Osteoblast (primary cell): Measurements from ENCODE around the gene GSTP1. TPM values are rescaled to one million over a fixed set of nuclear protein-coding genes. Genes with fewer than 3 reads are reported as not detected.
"Not testable (repeated sequence)": the region's sequence is repeated elsewhere in the genome, so short reads cannot be mapped to it uniquely, and the experiment has no call there.

ENCODE experiments used
- DNase-seq: peaks from one replicate; pipeline ENCODE4 v3.0.0; 2011; ENCODE audit warnings: low spot score, mixed read lengths; ENCODE audit not compliant: insufficient read length; ENCODE audit errors: missing footprints
- H2AFZ ChIP-seq: 2 replicates; pipeline ENCODE4 v1.6.0; 2011; ENCODE audit warnings: mild to moderate bottlenecking, low read length
- H3K27ac ChIP-seq: 2 replicates; pipeline ENCODE4 v1.5.1; 2011; ENCODE audit warnings: mild to moderate bottlenecking, low read depth, low read length, moderate library complexity
- H3K27me3 ChIP-seq: 2 replicates; pipeline ENCODE4 v1.6.0; 2012; ENCODE audit warnings: mild to moderate bottlenecking, control low read depth, inconsistent platforms, low read length, moderate library complexity; ENCODE audit not compliant: insufficient read depth
- H3K36me3 ChIP-seq: 2 replicates; pipeline ENCODE4 v1.5.1; 2011; ENCODE audit warnings: mild to moderate bottlenecking, low read length, control low read depth, moderate library complexity; ENCODE audit not compliant: insufficient read depth
- H3K4me1 ChIP-seq: 2 replicates; pipeline ENCODE4 v1.5.1; 2011; ENCODE audit warnings: mild to moderate bottlenecking, low read length, control low read depth, moderate library complexity; ENCODE audit not compliant: insufficient read depth
- H3K4me2 ChIP-seq: 2 replicates; pipeline ENCODE4 v1.6.0; 2011; ENCODE audit warnings: mild to moderate bottlenecking, low read length; ENCODE audit not compliant: insufficient read depth
- H3K4me3 ChIP-seq: fragments of 200-600 bp; sonication (generic); 3 replicates; pipeline ENCODE4 v1.5.1; 2012; ENCODE audit warnings: mild to moderate bottlenecking, low read length, inconsistent platforms; ENCODE audit not compliant: insufficient read depth
- H3K79me2 ChIP-seq: 2 replicates; pipeline ENCODE4 v1.6.0; 2012; ENCODE audit warnings: mild to moderate bottlenecking, low read length, control low read depth, inconsistent platforms; ENCODE audit not compliant: insufficient read depth
- H3K9me3 ChIP-seq: 2 replicates; pipeline ENCODE4 v1.5.1; 2011; ENCODE audit warnings: low read depth, low read length, control low read depth
- H4K20me1 ChIP-seq: 2 replicates; pipeline ENCODE4 v1.6.0; 2012; ENCODE audit warnings: mild to moderate bottlenecking, low read length, control low read depth; ENCODE audit not compliant: insufficient read depth
- total RNA-seq: library from RNA; depleted of rRNA; stranded (reverse); fragments of >200 nt; gene quantifications from 2 replicates; pipeline ENCODE4 v1.2.3, GENCODE V29; 2012
- TF ChIP-seq, protein P1 (sequence below): IDR thresholded peaks from 2 replicates; pipeline ENCODE4 v1.5.1; 2011; ENCODE audit warnings: mild to moderate bottlenecking, low read depth, low read length, moderate library complexity; ENCODE audit errors: extremely low read depth

Gene GSTP1
- total RNA-seq, 1 donor: 465 TPM

DNA sequence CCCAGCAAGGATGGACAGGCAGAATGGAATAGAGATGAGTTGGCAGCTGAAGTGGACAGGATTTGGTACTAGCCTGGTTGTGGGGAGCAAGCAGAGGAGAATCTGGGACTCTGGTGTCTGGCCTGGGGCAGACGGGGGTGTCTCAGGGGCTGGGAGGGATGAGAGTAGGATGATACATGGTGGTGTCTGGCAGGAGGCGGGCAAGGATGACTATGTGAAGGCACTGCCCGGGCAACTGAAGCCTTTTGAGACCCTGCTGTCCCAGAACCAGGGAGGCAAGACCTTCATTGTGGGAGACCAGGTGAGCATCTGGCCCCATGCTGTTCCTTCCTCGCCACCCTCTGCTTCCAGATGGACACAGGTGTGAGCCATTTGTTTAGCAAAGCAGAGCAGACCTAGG lies 2.3 kb downstream of the GSTP1 start:
- H3K4me1 ChIP-seq: peaks cover 8% of the 10 kb centered on the region
- peaks cover 12% of the 10 kb centered on the region for H3K27me3 ChIP-seq
- H3K79me2 ChIP-seq: peaks cover 22% of the 10 kb centered on the region
- DNase-seq: no peak
- H3K4me2 ChIP-seq: no peak overlapping the region
- no peak overlapping the region for H2AFZ ChIP-seq
- H3K4me3 ChIP-seq: no peak overlapping the region
- H3K36me3 ChIP-seq: peaks cover 22% of the 10 kb centered on the region
- TF ChIP-seq, protein P1, sequence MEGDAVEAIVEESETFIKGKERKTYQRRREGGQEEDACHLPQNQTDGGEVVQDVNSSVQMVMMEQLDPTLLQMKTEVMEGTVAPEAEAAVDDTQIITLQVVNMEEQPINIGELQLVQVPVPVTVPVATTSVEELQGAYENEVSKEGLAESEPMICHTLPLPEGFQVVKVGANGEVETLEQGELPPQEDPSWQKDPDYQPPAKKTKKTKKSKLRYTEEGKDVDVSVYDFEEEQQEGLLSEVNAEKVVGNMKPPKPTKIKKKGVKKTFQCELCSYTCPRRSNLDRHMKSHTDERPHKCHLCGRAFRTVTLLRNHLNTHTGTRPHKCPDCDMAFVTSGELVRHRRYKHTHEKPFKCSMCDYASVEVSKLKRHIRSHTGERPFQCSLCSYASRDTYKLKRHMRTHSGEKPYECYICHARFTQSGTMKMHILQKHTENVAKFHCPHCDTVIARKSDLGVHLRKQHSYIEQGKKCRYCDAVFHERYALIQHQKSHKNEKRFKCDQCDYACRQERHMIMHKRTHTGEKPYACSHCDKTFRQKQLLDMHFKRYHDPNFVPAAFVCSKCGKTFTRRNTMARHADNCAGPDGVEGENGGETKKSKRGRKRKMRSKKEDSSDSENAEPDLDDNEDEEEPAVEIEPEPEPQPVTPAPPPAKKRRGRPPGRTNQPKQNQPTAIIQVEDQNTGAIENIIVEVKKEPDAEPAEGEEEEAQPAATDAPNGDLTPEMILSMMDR: no peak
- H3K9me3 ChIP-seq: no peaks in the 10 kb centered on the region
- H4K20me1 ChIP-seq: peaks cover 13% of the 10 kb centered on the region
- H3K27ac ChIP-seq: no peak overlapping the region

DNA sequence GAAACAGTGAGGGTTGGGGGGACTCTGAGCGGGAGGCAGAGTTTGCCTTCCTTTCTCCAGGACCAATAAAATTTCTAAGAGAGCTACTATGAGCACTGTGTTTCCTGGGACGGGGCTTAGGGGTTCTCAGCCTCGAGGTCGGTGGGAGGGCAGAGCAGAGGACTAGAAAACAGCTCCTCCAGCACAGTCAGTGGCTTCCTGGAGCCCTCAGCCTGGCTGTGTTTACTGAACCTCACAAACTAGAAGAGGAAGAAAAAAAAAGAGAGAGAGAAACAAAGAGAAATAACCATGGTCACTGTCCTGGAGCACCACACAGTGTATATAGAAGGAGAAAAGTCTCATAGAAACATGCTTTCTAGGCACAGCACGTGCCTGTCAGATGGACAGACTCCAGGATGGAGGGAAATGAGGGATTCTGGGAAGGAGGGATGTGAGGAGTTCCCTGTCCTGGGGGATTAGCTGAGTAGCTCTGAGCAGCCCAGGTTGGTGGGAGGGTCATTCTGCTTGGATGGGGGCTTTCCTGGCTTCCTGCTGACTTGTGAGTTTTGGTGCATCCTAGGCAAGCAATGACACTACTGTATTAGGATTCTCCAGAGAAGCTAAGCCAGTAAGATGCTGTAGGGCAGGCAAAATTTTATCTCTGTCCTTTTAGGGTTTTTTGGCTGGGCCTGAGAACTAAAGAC lies 3.1 kb downstream of the GSTP1 start:
- Histone ChIP-seq H3K4me3 (no peak overlapping the region), H3K9me3 (no peaks in the 10 kb centered on the region), H2AFZ (no peak overlapping the region), H3K27me3 (peaks cover 6% of the 10 kb centered on the region), H3K36me3 (peaks cover 22% of the 10 kb centered on the region), H3K4me1 (peaks cover 8% of the 10 kb centered on the region), H4K20me1 (peaks cover 13% of the 10 kb centered on the region), H3K4me2 (no peak overlapping the region), H3K79me2 (peaks cover 22% of the 10 kb centered on the region), H3K27ac (no peak overlapping the region)
- DNase-seq: no peak
- TF ChIP-seq, protein P1: no peak

DNA sequence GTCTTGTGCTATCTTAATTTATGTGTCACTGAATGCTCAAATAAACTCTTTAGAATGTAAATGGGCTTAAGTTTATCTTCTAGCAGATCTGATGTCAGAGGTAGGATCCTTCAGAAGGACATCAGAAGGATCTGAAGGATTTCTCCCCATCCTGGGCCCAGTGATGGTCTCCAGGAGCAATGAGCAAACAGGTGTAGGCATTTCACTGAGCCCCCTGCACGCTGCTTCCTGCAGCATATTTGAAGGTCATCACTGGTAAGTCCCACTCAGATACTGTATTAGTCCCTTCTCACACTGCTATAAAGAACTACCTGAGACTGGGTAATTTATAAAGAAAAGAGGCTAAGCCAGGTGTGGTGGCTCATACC lies 4.5 kb downstream of the GSTP1 start:
- Histone ChIP-seq H3K4me3 (no peak overlapping the region), H3K27me3 (no peaks in the 10 kb centered on the region), H4K20me1 (peaks cover 13% of the 10 kb centered on the region), H3K79me2 (peaks cover 18% of the 10 kb centered on the region), H3K4me1 (peaks cover 8% of the 10 kb centered on the region), H3K27ac (no peak overlapping the region), H3K9me3 (no peaks in the 10 kb centered on the region), H2AFZ (no peak overlapping the region), H3K4me2 (no peak overlapping the region), H3K36me3 (peaks cover 22% of the 10 kb centered on the region)
- TF ChIP-seq, protein P1: no peak
- DNase-seq: no peak

DNA sequence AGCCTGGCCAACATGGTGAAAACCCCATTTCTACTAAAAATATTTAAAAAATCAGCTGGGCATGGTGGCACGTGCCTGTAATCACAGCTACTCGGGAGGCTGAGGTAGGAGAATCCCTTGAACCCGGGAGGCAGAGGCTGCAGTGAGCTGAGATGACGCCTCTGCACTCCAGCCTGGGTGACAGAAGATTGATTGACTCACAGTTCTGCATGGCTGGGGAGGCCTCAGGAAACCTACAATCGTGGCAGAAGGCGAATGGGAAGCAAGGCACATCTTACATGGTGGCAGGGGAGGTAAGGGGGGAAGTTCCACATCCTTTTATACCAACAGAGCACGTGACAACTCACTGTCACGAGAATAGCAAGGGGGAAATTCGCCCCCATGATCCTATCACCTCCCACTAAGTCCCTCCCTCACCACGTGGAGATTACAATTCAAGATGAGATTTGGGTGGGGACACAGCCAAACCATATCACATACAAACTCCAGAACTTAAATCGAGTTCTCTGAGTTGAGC lies 5.3 kb downstream of the GSTP1 start:
- not testable (repeated sequence) for H3K27ac ChIP-seq, H2AFZ ChIP-seq, H3K4me2 ChIP-seq, H3K4me3 ChIP-seq, DNase-seq, H3K9me3 ChIP-seq, H3K4me1 ChIP-seq, H3K27me3 ChIP-seq
- H3K79me2 ChIP-seq: peaks cover 15% of the 10 kb centered on the region
- H3K36me3 ChIP-seq: peaks cover 22% of the 10 kb centered on the region
- H4K20me1 ChIP-seq: peaks cover 13% of the 10 kb centered on the region
